Activated CD8-positive, alpha-beta memory T cell treated with anti-CD3 and anti-CD28 coated beads, Interleukin-2, amount 50 U/mL, for 24 hours (primary cell): ENCODE measurements around the gene PVALEF.
"Not testable (repeated sequence)": the region's sequence is repeated elsewhere in the genome, so short reads cannot be mapped to it uniquely, and the experiment has no call there.

Experiments used
- DNase-seq: peaks from one replicate; pipeline ENCODE4 v3.0.0-alpha.2; 2020; ENCODE audit errors: extremely low read depth

Gene PVALEF

DNA sequence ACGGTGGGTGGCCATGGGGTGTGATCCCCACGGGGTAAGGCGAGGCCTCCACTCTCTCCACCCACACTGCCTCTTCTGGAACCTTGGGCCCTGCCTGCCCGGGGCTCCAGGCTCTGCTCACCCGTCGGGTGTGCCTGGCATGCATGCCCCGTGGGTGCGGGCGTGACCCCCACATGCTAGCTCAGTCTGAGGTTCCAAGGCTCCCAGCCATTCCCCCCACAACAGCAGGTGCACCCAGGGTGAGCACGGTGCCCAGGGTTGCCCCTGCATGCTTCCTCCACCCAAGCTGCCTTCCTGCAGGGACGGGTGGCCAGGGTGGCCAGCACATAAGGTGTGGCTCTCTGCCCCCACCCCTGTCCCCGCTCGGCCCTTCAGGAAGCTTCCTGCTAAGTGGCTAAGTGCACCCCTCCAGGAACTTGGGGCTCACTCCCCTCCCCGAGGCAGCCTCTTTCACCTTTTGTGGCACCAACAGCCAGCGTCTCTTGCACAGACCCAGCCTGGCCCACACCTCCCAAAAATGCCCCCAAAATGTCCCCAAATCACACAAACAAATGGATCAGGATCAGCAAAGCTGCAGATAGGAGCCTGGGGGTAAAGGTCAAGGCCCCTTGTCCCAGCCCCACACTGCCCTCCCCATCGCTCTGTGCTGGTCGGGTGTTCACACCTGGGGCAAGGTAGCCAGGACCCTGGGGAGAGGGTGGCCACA, 21.4 kb upstream of the PVALEF start:
- DNase-seq, result no peak

- DNase-seq, result no peak
Measured at GRCh38 chr17:81144423-81144781, 20.9 kb upstream of the PVALEF start.

- DNase-seq, result not testable (repeated sequence)
Measured at GRCh38 chr17:81146208-81146607, 19.1 kb upstream of the PVALEF start.

GRCh38 chr17:81147701-81148100, 17.6 kb upstream of the PVALEF start:
- DNase-seq, result no peak

GRCh38 chr17:81148571-81148970, 16.7 kb upstream of the PVALEF start:
- DNase-seq, result no peak

- no peak for DNase-seq
Measured at GRCh38 chr17:81148986-81149533, 16.2 kb upstream of the PVALEF start.

DNA sequence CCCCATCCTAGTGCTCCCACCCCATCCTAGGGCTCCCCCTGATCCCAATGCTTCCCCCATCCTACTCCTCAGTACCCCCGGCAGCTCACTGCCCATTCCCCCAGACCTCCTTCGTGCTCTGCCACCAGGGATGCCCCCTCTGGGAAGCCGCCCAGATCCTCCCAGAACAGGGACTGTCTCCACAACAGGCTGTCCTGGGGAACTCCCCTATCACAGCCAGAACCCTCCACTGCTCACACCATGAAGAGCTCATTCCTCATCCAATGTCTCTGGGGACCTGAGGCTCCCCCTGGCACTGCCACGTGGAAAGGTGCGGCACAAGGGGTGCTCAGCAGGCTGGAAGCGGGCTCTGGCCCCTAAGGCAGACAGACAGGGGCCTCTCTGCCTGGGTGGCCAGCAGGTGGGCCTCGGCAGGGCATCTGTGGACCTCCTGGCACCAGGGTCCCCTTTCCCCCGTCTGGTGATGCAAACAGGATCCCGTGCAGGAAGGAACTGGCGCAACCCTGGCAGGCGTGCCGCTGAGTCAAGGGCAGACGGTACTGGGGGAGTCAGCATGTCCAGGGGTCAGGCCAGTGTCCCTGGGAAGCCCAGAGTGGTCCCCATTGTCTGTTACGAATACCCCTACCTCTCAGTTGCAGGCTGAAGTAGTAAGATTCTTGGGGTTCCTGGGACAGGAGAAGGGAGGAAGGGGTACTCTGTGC, 14.8 kb upstream of the PVALEF start:
- no peak for DNase-seq

GRCh38 chr17:81151278-81151677, 14.0 kb upstream of the PVALEF start:
- no peak for DNase-seq

DNA sequence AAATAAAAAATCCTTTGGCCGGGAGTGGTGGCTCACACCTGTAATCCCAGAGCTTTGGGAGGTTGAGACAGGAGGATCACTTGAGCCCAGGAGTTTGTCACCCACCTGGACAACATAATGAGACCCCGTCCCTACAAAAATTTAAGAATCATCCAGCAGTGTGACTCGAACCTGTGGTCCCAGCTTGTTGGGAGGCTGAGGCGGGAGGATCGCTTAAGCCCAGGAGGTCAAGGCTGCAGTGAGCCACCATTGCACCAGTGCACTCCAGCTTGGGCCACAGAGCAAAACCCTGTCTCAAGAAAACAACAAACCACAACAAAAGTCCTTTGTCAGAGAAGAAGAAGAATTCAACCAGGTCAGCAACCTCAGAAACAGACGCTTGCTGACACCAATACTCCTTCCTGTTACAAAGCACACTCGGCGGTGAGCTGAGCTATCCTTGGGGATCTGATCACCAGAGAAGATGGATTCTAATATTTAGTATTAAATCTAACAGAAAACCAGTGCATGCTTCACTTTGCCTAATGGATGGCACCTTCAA, 12.9 kb upstream of the PVALEF start:
- DNase-seq, result no peak

- DNase-seq, result no peak
Measured at GRCh38 chr17:81153340-81153803, 11.9 kb upstream of the PVALEF start.

- not testable (repeated sequence) for DNase-seq
Measured at GRCh38 chr17:81154016-81154415, 11.3 kb upstream of the PVALEF start.

- DNase-seq, result no peak
Measured at GRCh38 chr17:81154961-81155360, 10.3 kb upstream of the PVALEF start.

GRCh38 chr17:81156866-81157805, 8.2 kb upstream of the PVALEF start:
- DNase-seq, result no peak

DNA sequence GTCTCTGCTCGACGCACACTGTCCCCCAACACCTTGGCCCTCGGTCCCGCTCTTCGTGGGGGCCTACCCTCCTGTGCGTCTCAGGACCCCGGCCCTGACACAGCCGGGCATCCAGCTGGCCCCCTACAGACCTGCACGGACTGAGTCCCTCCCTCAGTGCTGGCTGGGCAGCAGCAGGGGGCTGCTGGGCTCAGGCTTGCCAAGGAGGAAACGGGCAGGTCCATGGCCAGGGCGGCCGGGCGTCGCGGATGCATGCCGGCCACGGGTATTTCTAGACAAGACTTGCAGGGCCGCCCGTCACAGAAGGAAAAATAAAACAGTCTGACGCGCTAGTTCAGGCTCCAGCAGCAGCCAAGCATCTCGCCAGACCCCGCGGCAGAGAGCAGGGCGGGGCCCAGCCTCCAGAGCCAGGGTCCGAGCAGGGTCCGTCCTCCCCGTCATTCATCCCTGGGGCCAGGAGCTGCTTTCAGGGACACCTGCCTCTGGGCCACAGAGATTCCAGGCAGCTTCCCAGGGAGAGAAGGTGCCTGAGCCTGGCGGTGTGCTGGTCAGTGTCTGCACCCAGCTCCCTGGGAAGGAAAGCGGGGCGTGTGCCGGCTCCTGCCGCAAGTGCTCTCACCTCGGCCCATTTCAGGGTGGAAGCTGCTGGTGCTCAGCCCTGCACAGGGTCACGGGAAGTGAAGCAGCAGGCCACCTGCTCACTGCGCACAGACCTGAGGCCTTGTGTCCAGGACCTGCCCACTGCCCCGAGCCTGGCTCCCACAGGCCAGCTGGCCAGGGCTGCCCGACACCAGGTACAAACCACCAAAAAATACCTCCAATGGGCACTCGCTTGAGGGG, 7.2 kb upstream of the PVALEF start:
- no peak for DNase-seq

DNA sequence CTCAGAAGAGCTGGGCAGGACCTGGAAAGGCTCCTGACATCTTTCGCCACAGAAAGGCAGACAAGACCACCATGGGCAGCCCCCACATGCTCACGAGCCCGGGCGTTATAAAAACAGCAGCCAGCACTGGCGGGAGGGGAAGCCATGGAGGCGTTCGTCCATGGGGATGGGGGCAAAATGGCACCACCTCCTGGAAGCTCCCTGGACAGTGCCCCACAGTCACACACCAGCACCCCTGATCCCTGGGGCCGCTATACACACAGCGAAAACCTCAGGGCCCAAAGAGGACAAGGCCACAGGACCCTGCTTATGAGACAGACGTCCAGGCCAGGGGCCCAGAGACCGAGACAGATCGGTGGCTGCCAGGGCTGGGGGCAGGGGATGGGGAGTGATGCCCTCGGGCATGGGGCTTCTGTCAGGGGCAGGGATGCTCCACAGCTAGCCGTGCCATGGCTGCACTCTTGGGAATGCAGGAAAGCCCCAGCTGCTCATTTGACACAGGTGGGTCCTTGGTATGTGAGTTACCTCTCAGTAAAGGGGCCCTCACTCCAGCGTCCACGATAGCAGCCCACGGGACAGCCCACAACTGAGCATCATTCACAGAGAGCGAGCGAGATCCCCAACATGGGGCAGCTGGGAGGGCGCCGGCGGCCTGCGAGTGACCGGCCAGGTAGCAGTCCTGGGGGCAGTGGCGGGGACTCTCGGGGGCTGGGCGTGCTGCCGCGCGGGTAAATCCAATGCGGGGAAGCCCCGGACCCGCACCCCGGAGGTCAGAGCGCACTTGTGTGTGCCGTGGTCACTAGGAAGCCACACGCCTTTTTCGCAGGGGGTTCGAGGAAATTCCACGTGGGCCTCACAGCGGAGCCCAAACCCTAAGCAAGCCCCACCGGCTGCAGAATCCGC, 6.4 kb upstream of the PVALEF start:
- DNase-seq, result no peak

- DNase-seq, result no peak
Measured at GRCh38 chr17:81159611-81160265, 5.6 kb upstream of the PVALEF start.

- DNase-seq, result no peak
Measured at GRCh38 chr17:81160306-81160705, 5.0 kb upstream of the PVALEF start.

DNA sequence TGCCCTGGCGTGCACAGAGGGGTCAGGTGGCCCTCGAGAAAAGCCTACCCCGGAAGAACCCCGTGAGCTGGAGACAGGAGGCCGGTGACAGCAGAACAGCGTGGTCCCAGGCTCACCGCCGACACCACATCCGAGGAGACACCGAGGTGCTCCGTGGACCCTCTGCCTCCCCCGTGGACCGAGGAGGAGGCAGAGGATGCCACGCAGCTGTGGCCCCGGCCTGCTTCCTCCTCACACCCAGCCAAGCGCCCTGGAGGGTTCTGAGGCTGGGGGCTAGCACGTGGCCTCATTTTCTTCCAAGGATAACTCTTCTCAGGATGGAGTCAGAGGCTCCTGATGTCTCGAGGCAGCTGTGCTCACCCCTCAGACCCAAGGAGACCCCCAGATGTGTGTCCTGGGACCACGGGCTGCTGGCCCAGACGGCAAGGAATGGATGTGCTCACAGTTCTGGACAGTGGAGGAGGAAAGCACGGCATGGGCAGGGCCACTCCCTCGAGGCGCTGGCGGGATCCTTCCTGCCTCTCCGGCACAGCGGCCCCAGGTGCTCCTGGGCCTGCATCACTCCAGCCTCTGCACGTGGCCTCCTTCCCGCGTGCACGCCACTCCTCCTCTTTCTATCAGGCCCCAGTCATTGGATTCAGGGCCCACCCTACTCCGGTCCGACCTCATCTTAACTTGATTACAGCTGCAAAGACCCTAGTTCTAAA, 4.4 kb upstream of the PVALEF start:
- no peak for DNase-seq

- DNase-seq, result no peak
Measured at GRCh38 chr17:81161536-81161935, 3.8 kb upstream of the PVALEF start.
